HEK293 (cell line): Measurements from ENCODE around the gene ISOC2.

ENCODE experiments used
- HOXC10 ChIP-seq: sonication (generic); formaldehyde crosslinking; IDR thresholded peaks from 2 replicates; pipeline ENCODE4 v1.8.1; 2023; ENCODE audit warnings: mild to moderate bottlenecking, missing genetic modification reagents
- OVOL3 ChIP-seq: fragments of 450-650 bp; formaldehyde crosslinking; IDR thresholded peaks from 2 replicates; pipeline ENCODE4 v1.5.1; 2016; ENCODE audit warnings: missing biosample characterization, missing genetic modification characterization
- REST ChIP-seq: fragments of 450-650 bp; formaldehyde crosslinking; IDR thresholded peaks from 2 replicates; pipeline ENCODE4 v1.5.1; 2016; ENCODE audit warnings: missing biosample characterization, missing genetic modification characterization
- ZNF248 ChIP-seq: fragments of 450-650 bp; formaldehyde crosslinking; IDR thresholded peaks from 2 replicates; pipeline ENCODE4 v1.5.1; 2017; ENCODE audit warnings: missing biosample characterization, missing genetic modification characterization
- ZNF302 ChIP-seq: fragments of 450-650 bp; formaldehyde crosslinking; IDR thresholded peaks from 2 replicates; pipeline ENCODE4 v1.5.1; 2016; ENCODE audit warnings: missing biosample characterization, missing genetic modification characterization, low read depth
- ZNF521 ChIP-seq: fragments of 450-650 bp; formaldehyde crosslinking; IDR thresholded peaks from 2 replicates; pipeline ENCODE4 v1.5.1; 2017; ENCODE audit warnings: missing biosample characterization, mild to moderate bottlenecking, missing genetic modification characterization
- ZNF548 ChIP-seq: fragments of 450-650 bp; formaldehyde crosslinking; IDR thresholded peaks from 2 replicates; pipeline ENCODE4 v1.5.1; 2016; ENCODE audit warnings: missing biosample characterization, missing genetic modification characterization
- ZNF596 ChIP-seq: fragments of 450-650 bp; IDR thresholded peaks from 2 replicates; pipeline ENCODE4 v1.5.0; 2018; ENCODE audit warnings: missing biosample characterization, mild to moderate bottlenecking, missing genetic modification characterization, moderate library complexity
- TF ChIP-seq, protein P1 (sequence below): fragments of 450-650 bp; formaldehyde crosslinking; IDR thresholded peaks from 2 replicates; pipeline ENCODE4 v1.5.1; 2016; ENCODE audit warnings: missing biosample characterization, missing genetic modification characterization
- TF ChIP-seq, protein P2 (sequence below): fragments of 450-650 bp; formaldehyde crosslinking; conservative IDR thresholded peaks from 2 replicates; pipeline ENCODE4 v1.5.1; 2016; ENCODE audit warnings: low read depth, missing biosample characterization, missing genetic modification characterization

DNA sequence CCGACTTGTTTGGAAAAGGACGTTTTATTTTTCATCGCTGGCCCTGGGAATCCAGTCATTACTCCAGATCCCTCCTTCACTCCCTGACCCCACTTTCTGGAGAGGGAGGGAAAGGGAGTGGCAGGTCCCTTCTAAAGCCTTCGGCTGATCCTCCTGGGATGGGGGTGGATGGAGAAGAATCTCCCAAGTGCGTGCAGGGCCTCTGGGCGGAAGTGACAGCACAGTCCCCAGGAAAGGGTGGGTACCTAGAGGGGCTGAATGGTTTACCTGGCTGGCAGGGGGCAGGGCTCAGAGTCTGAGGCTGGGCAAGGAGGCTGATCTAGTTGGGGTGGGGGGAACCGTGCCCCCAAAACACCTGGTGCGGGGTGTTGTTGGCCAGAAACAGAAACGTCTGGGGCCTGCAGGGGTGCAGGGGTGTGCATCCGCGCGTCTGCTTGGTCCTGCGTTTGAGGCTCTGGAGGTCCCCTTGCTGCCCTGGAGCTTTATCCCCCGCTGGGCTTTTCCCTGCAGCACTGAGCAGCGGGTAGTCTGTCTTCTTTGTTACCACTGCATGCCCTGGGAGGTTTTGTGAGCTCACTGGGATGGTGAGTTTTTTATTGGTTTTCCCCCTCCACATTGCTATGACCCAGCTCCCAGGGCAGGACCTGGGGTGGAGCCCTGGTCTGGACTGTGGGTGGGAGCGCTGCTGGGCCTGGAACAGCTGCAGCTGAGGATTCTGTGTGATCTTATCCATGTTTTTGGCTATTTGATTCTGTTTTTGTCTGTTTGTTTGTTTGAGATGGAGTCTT is 12.0 kb upstream of the ISOC2 start:
- no peak for TF ChIP-seq ZNF248 (tag by site-specific recombination)
- TF ChIP-seq, protein P1, sequence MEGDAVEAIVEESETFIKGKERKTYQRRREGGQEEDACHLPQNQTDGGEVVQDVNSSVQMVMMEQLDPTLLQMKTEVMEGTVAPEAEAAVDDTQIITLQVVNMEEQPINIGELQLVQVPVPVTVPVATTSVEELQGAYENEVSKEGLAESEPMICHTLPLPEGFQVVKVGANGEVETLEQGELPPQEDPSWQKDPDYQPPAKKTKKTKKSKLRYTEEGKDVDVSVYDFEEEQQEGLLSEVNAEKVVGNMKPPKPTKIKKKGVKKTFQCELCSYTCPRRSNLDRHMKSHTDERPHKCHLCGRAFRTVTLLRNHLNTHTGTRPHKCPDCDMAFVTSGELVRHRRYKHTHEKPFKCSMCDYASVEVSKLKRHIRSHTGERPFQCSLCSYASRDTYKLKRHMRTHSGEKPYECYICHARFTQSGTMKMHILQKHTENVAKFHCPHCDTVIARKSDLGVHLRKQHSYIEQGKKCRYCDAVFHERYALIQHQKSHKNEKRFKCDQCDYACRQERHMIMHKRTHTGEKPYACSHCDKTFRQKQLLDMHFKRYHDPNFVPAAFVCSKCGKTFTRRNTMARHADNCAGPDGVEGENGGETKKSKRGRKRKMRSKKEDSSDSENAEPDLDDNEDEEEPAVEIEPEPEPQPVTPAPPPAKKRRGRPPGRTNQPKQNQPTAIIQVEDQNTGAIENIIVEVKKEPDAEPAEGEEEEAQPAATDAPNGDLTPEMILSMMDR (tag by site-specific recombination): no peak
- no peak for TF ChIP-seq ZNF521 (tag by site-specific recombination)
- no peak for TF ChIP-seq HOXC10 (CRISPR knock-in tag)
- no peak for TF ChIP-seq OVOL3 (tag by site-specific recombination)
- TF ChIP-seq ZNF548 (tag by site-specific recombination): no peak
- no peak for TF ChIP-seq ZNF302 (tag by site-specific recombination)
- TF ChIP-seq ZNF596 (tag by site-specific recombination): no peak
- TF ChIP-seq, protein P2, sequence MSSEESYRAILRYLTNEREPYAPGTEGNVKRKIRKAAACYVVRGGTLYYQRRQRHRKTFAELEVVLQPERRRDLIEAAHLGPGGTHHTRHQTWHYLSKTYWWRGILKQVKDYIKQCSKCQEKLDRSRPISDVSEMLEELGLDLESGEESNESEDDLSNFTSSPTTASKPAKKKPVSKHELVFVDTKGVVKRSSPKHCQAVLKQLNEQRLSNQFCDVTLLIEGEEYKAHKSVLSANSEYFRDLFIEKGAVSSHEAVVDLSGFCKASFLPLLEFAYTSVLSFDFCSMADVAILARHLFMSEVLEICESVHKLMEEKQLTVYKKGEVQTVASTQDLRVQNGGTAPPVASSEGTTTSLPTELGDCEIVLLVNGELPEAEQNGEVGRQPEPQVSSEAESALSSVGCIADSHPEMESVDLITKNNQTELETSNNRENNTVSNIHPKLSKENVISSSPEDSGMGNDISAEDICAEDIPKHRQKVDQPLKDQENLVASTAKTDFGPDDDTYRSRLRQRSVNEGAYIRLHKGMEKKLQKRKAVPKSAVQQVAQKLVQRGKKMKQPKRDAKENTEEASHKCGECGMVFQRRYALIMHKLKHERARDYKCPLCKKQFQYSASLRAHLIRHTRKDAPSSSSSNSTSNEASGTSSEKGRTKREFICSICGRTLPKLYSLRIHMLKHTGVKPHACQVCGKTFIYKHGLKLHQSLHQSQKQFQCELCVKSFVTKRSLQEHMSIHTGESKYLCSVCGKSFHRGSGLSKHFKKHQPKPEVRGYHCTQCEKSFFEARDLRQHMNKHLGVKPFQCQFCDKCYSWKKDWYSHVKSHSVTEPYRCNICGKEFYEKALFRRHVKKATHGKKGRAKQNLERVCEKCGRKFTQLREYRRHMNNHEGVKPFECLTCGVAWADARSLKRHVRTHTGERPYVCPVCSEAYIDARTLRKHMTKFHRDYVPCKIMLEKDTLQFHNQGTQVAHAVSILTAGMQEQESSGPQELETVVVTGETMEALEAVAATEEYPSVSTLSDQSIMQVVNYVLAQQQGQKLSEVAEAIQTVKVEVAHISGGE (tag by site-specific recombination): no peak
- TF ChIP-seq REST (tag by site-specific recombination): no peak
